ENCODE data around the gene POLR3C.
A peak's percentile ranks its signal among the peaks of the same experiment; 100 is the strongest.

The POLR3C gene

DNA sequence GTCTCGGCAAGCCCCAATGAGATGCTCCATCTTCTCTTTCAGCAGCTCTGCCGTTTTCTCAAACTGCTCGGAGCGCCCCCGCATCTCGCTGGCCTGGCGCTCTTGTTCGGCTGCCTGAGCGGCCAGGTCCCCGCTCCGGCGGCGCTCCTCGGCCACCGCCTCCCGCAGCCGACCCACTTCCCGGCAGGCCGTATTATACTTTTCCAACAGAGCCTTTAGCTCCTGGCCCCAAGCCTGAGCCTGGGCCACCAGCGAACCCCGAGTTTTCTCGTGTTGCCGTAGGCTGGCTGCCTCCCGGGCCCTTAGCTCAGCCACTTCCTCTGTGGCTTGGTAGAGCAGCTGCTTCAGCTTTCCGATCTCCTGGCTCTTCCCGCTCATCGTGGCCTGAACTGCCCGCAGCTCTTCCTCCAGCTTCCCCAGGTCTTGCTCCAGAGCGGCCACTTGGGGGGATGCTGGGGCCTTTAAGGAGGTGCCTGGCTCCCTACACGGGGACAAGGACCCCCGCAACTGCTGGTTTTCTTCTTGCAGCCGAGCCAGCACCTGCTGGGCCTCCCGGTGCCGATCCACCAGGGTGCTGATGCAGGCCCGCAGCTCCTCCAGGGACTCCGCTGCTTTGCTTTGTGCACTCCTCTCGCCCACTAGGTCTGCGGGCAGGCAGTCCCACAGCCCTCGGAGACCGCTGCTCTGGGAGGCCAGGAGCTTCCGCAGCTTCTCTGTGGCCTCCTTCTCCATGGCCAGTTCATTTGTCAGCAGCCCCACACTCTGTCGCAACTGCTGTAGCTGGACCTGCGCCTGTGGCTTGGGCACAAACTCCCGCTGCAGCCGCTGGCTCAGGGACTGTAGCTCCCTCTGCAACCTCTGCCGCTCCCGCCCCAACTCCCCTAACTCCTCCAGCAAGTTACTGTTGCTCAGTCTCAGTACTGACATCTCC lies 48.3 kb downstream of the POLR3C start:
- DNase-seq (ENCODE audit: low spot score) = no peak

DNA sequence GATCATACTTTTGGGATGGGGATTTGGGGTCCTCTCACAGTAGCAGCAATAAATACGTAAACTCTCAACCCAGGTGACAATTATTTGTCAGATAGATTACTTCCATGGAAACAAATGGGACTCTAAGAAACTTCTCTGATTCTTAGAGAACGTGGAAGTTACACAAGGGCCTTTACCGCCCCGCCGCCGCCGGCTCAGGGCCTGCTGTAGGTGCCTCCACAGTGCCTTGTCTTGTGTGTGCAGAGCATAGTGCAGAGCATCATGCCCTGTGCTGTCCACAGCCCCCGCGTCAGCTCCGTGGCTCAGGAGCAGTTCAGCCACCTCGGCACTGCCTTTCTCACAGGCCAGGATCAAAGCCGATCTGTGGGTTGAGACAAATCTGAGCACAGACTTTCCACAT lies 50.6 kb downstream of the POLR3C start:
- no peak for DNase-seq (ENCODE audit: low spot score)

DNA sequence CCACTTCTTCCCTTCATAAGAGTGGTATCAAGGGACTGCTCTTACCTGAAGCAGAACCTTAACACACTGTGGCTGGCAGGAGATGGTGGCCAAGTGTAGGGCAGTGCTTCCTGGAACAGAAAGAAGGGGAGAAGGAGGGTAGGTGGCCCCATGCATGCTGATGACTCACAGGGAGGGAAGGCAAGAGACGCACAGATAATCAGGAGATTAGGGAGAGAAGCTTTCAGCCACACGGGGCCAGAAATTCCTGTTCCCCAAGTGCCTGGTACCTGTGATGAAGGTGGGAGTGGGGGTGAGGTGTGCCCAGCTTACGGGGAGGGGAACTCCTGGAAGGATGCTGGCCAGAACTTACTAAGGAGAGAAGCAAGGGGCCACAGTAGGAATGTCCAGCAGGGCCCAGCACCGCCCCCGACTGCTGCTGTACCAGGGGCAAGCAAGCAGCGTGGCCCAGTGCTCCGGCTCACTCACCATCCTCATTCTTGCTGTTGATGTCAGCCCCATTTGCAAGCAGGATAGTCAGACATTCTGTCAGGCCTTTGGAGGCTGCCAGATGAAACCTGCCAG lies 54.0 kb downstream of the POLR3C start:
- DNase-seq (ENCODE audit: low spot score) = no peak

DNA sequence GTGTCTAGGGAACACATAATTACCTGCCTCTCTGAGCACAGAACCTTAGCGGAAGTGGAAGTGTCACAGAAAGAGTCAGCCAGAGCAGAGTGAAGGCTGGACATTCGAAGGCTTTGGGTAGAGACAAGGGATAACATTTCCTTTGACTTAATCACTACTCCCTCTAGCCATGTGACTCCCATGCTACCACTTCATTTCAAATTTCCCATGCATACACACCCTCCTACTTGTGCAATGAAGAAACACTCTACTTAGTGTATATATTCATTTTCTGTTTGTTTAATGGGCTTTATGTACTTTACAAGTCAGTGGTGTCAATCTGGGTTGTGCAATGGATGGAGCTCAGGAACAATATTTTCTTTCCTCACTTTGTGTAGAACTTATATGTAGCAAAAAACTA lies 54.7 kb downstream of the POLR3C start:
- no peak for DNase-seq (ENCODE audit: low spot score)

DNA sequence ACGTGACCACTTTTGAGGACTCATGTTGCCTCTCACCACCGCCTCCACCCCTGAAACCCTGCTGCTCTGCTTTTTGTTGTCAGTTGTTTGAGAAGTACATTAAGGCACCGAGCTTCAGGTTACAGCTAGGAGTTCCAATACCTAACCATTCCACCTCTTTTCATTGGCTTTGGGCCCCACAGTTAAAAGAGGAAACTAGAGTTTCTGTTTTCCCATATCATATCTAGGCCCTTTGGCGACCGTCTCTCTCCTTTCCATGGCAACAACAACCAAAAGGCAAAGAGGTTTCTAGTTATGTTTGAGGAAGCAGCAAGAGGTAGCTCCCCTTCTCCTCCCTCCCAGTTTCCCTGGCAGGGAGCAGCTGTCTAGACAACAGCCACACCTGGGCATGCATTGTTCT lies 55.8 kb downstream of the POLR3C start:
- DNase-seq (ENCODE audit: low spot score) = no peak

DNA sequence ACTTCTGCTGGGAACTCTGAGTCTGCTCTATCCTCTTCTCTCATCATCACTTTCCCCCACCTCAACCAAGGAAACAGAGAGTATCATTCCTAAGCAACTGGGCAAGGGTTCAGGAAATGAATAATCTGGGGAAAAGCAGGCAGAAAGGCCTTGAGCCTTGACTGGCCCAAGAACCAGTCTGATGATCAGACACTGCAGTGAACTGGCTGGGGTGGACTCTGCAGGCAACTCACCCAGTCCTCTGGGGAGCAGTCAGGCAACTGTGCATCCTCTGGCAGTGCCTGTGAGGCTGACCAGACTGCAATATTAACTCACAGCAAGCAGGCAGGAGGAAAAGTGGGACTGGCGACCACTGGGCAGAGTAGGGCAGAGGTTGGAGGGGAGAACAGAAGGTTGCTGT lies 60.7 kb downstream of the POLR3C start:
- DNase-seq (ENCODE audit: low spot score) = no peak

DNA sequence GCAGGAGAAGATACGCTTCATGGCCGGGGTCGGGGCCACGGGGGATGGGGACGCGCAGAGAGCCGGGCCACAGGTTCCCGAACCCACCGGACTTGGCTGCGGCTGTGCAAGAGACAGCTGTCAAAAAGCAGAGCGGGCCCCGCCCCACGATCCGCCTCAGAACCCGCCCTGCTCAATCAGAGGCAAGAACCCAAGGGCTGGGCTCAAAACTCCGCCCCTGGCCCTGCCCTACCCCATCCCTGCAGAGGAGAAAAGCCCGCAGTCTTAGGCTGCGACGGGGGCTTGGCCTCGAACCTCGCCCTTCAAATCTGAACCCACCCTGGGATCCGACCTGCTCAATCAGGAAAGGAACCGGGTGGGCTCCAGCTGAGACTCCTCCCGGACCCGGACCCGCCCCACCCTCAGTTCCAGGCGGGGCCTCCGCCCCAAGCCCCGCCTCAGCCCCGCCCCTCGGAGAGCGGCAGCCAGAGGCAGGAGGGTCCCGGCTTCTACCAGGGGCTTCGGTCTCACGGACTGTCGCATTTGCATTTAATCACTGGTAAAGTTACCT lies 61.8 kb downstream of the POLR3C start, which contains the start of gene ANKRD35:
Gene ANKRD35, minus strand, starts transcription at position 129 of the 550 bp plus-strand sequence. Its CDS starts 108 bp downstream, at position 21.
- peak; percentile 84 for DNase-seq (ENCODE audit: low spot score)

DNA sequence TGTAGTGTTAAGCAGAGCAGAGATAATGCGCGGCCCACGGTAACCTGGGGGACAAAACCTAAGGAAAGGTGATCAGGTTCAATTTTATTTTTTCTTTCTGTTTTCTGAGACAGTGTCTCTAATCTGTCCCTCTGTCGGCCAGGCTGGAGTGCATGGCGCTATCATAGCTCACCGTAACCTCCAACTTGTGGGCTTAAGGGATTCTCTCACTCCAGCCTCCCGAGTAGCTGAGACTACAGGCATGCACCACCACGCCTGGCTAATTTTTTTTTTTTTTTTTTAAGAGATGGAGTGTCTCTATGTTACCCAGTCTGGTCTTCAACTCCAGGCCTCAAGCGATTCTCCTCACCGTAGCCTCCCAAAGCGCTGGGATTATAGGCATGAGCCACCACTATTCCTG lies 62.4 kb downstream of the POLR3C start:
- no peak for DNase-seq (ENCODE audit: low spot score)

DNA sequence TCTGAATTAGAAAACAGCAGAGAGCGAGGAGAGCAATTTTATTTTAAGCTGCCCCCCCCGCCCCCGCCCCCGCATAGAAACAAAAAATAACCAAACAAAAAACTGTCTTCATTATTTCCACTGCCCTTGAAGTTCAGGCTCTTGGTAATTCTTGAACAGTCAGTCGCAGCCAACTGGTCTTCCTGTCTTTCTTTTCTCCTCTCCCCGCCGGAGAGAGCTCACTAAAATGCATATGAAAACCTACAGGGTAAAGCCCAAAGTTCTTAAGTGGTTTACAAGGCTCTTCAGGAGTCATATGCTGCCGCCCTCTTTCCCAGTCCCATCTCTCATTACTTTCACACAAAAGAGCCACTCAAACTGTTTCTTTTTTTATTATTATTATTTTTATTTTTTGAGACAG lies 62.8 kb downstream of the POLR3C start:
- no peak for DNase-seq (ENCODE audit: low spot score)

DNA sequence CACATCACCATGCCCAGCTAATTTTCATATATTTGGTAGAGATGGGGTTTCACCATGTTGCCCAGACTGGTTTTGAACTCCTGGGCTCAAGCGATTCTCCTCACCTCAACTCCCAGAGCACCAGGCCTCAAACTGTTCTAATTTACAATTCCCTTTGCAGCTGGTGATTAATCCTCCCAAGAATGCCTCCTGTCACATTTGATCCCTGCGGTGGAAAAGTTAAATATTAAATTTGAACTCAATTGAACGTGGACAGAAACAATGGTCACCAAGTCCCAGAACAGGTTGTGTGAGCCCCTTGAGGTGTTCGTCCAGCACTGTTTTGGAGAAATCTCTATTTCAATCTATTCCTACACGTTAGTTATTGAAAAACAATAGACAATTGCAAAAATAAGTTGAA lies 63.6 kb downstream of the POLR3C start:
- no peak for DNase-seq (ENCODE audit: low spot score)

DNA sequence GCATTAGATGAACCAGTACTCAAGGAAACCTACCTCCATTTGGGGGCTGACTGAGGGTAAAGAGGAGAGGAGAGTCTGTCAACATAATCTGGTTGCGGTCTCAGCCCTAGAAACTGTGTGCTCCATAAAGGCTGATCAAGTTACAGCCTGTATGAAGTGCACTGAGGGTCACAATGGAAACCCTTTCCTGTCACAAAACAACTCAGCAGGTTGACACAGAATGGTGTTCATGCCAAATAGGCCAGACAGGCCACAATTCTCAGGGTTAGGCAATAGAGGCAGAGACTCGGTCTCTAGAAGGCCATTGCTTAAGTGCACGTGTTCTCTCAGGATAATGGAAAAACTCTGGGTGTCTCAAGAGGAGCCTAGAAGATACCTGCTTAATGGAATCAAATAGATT lies 65.7 kb downstream of the POLR3C start:
- no peak for DNase-seq (ENCODE audit: low spot score)

DNA sequence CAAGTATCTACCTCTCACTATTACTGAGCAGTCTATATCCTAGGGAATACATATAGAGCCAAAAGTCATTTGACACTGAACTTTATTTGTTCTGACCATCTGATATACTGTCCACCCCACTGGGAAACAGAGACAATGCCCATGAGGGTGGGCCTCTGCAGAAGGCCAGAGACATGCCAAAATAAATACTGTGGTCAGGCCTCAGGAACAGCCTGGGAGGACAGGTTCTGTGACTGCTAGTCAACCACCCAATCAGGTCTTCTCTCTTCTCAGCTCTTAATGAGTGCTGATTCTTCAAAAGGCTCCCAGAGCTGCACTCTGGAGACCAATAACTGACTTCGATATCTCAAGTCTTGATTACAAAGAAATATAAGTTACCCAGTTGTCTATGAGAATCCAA lies 67.1 kb downstream of the POLR3C start:
- no peak for DNase-seq (ENCODE audit: low spot score)

DNA sequence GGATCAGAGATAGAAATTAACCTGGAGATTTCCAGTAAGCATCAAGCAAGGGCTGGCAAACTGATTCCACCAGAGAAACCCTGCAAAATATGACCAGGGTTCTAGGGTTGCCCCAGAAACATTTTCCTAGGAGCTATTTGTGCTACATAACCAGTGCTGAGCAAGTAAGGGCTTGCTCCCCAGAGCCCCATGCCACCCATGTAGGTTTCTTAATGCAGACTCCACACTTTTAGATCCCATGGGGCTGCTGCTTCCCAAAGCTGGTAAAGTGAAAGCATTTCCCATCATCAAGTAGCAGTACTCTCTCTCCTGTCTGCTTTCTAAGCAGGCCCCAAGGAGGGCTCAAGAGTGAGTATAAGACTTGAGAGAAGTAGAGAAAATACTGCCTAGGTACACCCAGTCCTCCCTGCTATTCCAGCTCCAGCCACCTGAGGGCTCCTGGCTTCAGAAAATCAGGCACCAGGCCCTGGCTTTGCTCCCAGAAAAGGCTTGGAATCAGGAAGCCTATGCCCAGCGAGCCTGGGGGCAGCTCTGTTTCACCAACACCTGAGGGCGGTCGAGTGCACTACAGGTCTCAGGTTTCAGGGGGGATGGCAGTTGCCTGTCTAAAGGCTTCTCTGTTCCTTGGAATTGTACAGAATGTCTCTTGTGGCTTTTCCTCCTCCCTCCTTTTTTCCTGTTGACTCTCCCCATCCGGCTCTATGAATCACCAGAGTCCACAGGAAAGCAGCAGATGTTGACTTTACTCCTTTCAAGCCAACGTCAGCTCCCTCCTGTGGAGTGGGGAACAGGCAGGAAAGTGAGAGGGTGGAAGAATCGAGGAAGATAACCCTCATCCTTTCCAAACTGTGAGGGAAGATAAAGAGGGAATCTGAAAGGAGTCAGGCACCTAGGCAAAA lies 67.8 kb downstream of the POLR3C start:
- DNase-seq (ENCODE audit: low spot score) = peak; percentile 76

DNA sequence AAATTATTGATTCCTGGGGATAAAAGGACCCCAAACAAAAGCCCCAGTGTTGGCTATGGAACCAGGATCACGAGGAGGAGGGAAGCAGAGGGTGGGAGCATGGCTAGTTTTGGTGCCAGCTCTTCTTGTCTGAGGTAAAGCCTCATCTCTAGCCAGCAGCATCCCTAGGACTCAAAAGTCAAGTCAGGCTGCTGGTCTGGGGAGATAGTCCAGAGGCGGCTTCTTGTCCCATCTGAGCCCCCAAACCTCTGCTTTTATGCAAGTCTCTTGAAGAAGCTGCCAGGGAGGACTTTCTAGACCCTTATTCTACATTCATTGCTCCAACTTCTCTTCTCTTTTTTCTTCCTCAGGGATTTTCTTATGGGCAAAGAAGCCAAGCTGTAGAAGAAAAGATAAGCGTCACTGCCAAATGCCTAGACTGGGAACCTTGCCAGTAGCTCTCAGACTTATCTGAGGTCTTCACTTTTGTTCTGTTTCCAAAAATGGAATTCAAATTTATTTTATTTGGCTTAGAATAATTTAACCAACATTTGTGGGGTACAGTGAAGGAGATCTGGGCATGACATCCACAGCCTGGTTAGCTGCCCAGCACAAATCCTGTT lies 68.6 kb downstream of the POLR3C start:
- peak; percentile 63 for DNase-seq (ENCODE audit: low spot score)

DNA sequence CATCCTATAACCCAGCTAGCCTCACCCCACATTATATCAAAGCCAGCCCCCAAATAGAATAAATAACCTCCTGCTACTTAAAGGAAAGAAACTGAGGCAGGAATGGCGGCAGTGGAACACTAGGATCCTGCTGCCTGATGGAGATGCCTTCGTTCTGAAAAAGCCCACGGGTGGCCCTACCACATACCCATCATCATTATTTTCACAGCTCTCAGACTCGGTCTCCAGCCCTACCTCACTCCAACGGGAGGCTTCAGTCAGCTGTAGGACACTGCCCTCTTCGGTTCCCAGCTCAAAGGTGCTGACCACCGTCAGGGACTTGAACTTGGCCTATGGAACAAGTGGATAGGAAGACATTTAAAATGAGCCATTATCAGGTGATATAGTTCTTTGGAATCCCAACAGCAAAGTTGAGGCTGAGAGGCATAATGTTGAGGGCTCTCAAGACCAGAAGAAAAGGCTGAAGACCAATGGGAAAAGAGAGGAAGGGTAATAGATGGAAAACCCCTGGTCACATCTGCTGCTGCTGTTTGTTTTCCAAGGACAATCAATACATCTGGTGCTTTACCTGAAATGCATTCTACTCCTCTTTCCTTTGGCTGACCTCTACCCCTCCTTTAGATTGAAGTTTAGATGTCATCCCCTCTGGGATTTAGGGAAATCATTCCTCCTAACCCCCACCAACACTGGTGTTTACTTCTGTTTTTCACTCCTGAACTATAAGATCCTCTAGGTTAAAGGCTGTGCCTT lies 69.5 kb downstream of the POLR3C start:
- no peak for DNase-seq (ENCODE audit: low spot score)

Measured in hematopoietic multipotent progenitor cell treated with erythropoietin and hydrocortisone succinate and interleukin-3 and kit ligand, for 15 days (in vitro differentiated cells).